SW480 (cell line): ENCODE measurements around the gene ZSCAN20.

Experiments used
- DNase-seq: peaks from one replicate; pipeline ENCODE4 v3.0.0-alpha.2; 2016; ENCODE audit warnings: low spot score

ZSCAN20 gene

DNA sequence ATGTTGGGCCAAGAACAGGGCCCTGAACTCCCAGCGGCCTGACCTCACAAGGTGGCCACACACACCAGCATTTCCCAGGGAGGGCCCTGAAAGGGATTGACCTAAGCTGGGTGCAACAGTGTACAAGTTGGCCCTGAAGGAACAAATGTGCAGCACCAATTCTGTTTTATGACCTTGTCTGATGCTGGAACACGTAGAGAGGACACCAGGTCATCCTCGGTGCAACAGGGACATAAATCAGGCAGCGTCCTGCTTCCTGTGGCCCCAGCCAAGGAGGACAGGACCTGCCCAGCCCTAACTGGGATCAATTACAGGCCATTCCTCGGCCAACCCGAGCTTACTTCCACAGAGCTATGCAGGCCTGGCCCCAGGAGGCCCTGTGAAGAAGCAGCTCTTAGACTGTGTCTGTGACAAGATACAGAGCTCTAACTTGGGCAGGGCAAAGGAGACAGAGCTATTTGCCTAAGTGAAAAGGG is 28.7 kb upstream of the ZSCAN20 start:
- no peak for DNase-seq

DNA sequence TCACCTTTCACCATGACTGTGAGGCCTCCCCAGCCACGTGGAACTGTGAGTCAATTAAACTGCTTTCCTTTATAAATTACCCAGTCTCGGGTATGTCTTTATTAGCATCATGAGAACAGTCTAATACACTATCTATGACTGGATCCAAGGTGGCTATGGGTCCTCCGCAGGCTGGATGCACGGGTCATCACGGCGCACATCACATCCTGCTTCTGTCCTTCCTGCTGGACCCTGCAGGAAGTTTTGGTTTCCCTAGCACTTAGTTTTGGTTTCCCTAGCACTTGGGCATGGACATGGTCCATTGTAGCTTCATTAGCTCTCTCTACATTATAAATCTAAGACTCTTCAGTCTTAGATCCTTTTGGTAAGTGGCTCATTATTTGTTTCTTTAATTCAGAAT is 27.3 kb upstream of the ZSCAN20 start:
- no peak for DNase-seq

DNA sequence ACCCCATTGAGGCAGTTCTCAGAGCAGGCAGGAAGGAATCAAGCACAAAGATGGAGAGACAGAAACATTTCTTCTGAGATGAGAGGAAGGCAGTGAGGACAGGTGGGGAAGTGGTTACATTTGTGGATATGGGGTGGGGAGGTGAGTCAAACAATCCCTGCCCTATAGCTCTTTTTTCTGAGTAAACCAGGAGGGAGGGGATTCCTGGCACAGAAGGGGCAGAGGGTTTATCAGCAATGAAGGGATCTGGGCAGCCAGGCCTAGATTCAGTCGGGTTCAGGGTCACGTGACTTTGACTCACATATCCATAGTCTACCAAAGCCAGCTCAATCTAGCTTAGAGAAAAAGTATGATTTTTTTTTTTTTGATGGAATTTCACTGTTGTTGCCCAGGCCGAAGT is 25.9 kb upstream of the ZSCAN20 start:
- no peak for DNase-seq

DNA sequence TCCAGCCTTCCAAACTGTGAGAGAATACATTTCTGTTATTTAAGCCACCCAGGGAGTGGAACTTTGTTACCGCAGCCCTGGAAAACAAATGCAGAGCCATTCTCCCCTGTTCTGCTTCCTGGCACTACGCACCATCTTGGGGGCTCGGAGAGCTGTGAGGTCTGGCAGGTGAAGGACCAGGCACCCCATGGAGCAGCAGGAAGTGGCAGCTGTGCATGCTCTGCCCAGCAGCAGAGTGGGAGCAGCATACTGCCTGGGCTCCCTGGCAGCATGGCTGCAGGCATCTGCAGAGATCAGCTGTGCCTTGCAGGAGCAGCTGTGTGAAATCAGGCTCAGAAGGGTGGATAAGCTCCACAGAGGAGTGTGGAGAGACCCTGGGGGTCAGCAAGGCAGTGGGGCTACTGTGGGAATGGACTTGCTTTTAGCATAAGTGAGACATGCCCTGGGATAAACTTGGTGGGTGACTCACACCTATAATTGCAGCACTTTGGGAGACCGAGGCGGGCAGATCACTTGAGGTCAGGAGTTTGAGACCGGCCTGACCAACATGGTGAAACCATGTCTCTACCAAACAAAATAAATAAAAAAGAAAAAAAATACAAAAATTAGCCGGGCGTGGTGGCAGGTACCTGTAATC is 17.7 kb upstream of the ZSCAN20 start:
- DNase-seq: no peak

DNA sequence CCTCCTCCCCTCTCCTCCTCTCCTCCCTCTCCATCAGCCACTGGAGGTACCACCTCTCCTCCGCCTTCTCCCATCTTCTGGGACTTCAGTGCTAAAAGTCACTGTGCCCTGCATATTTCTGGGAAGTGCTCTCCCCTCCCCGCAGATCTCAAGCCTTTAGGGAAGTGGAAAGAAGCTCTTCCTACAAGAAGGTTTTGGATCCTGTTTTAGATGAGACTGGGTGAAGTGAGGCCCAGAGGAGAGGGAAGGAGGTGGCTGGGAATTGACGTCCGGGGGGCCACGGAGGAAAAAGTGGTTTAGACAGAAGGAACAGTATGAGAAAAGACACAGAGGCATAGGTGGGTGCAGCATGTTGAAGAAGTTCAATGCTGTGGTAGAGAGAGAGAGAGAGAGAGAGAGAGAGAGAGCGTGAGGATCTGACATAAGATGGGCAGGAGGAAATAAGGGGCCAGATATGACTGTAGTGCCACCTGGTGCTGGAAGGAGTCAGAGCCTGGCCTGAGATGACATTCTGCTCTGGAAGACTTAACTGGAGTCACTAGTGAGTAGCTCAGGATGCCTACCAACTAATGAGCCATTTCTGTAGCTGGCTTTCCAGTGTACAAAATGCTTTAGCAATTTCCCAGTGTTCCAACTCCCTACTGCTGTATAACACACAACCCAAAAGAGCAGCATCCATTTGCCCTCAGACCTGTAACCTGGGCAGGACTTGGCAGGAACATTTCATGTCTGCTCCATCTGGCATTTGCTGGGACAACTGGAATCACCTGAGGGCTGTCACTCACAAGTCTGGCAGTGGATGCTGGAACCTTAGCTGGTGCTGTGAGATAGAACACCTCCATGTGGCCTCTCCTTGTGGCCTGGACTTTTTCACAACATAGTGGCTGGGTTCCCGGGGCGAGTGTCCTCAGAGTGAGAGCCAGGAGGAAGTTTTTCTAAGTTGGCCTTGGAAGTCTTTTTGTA is 16.6 kb upstream of the ZSCAN20 start:
- DNase-seq: peak; percentile 82

DNA sequence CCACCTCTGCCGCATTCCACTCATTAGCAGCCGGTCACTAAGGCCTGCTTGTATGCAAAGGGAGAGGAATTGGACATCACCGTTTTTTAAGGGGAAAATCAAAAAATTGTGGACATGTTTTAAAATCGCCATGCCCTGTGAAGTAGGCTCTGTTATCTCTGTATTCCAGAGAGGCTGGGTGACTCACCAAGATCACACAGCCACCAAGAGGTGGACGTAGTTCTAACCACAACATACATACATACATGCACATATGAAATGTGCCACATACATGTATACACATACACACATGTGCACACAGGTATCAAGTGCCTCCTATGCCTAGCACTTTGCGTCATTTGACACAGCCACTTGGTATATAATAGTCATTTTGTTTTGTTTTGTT is 16.0 kb upstream of the ZSCAN20 start:
- no peak for DNase-seq

DNA sequence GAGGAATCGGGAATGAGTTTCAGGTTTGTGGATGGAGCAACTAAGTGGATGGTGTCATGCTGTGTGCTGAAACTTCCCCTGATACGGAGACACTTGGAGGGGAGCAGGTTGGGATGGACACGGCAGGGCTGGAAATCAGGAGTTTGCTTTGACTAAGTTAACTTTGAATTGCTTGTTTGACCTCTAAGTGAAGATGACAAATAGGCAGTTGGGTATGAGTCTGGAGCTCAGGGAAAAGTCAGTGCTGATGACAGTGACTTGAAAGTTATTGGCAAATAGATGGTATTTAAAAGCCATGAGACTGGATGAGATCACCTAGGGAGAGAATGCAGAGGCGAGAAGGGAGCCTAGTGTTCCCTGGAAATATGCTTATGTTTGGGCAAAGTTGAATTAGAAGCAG is 12.8 kb upstream of the ZSCAN20 start:
- no peak for DNase-seq

DNA sequence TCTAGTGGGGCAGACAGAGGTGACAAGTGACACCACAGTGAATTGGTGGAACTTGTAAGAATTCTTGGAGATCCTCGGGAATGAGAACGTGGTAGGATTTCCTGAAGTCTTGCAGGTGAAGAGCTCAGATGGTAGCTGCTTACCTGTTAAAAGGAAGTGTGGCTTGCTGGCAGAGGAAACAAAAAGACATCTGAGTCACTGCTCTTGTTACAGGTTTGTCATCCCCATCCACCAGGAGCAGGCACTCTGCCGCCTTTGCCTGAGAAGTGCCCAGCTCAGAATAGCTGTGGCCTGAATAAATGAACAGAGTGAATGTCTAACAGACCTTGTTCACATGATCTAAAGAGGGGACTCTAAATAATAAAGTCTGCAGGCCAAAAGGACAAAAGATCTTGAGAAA is 12.3 kb upstream of the ZSCAN20 start:
- DNase-seq: no peak

DNA sequence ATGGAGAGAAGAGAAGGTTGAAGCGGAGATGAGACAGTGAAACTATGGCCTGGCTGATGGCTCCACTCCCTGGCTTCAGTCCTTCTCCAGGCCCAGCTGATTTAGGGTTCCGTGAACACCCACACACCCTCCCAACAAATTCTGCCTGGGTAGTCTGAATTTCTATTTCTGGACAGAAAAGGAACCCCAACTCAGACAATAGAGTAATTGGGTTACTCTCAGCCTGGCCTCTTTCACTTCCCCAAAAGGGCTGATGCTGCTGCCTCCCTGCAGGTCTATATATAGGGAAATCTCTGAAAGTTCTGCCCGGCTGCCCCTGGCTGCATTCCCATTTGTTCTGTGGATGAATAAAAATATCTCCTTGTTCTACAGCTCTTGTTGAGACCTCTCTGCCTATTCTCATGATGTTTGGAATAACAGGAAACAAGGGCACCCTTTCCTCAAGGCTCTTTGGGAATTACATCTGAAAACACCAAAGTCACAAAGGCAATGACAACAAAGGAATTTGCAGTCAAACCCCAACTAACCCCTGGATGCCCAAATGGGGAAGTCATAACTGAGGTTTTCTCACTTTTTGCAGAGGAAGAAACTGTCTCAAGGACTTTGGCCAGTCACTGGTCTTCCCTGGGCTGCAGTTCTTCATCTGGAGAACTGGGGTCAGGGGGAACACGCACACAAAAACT is 11.4 kb upstream of the ZSCAN20 start:
- DNase-seq: no peak

DNA sequence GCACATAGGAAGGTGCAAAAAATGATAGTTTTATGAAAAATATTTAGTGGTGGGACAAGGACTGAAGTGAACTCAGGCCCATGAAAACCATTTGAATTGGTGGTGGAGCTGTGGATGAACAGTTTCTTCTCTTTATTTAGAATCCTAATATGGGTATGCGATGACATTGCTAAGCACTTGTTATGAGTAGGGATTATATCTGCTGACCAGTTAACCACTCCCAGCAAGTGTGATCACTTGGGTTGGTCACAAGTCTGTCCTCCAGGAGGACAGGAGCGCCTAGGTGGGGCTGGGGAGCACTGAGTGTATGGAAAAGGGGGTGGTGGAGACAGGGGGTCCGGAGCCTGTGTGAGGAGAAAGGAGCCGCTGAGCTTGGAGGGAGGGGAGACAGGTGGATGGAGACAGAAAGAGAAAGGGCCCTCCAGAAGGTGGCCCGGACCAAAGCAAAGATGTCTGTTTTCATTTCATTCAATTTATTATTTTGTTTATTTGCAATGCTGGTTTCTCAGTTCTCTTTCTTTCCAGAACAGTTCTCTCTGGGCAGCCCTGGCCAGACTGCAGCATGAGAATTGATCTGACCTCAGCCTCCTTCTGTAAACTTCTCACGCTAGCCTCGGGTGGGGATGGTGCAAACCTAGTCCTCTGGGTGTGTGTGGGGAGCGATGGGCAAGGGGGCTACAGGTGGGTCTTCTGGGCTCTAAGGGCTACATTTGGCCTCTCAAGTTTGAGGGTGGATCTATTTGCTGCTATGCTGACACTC is 9.9 kb upstream of the ZSCAN20 start:
- DNase-seq: no peak

DNA sequence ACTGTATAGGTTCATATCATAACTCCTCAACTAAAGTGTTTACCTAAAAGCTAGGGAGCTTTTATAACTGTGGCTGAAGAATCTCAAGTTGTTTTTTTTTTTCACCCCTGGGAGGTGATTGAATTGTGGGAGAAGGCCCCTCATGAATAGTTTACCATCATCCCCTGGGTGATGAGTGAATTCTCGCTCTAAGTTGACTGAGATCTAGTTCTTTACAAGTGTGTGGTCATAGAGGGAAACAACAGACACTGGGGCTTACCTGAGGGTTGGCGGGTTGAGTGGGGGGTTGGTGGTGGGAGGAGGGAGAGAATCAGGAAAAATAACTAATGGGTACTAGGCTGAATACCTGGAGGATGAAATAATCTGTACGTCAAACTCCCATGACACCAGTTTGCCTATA is 7.9 kb upstream of the ZSCAN20 start:
- DNase-seq: no peak

DNA sequence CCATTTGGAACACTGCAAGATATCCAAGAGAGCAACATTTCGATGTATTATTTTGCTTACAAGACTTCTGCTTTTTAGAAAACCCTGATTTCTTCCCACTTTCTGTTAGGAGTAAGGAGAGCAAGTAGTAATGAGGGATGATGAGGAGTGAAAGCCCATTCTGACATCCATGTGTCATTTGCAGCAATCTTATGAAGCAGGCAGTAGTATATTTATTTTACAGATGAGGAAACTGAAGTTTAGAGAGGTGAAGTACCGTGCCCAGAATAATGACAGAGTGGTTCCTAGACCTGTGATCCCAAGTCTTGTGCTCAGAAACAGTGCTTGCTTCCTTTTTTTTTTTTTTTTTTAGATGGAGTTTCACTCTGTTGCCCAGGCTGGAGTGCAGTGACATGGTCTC is 7.1 kb upstream of the ZSCAN20 start:
- no peak for DNase-seq

DNA sequence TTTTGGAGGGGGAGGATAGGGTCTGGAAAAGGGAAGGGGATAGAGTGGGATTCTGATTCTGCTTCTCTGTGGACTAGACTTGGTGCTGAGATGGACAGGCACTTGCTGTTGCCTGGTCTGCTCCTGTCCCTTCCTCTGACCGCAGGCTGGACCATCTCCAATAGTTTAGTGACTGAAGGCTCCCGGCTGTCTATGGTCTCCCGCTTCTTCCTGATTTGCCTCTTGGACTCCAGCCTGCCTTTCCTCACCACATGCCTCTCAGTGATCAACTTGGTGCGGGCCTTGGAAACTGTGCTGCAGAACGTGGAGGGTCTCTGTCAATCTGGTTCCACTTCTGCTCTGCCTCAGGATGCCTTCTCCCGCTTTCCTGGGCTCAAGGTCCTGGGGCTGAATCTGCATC is 6.3 kb upstream of the ZSCAN20 start:
- no peak for DNase-seq

DNA sequence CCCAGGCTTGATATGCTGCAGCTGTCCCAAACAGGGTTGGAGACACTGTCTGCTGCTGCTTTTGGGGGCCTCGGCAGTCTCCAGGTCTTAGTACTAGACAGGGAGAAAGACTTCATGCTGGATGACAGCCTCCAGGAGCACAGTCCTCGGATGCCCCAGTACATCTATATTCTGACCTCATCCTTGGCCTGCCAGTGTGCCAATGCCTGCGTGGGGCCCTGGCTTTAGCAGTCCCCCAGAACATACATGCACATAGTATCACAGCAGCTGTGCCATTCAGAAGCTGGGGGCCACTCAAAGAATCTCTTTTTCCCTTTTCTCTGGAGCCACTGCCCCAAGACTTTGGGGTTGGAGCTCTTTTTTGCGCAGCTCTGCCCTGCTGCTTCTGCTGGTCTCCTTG is 4.4 kb upstream of the ZSCAN20 start:
- DNase-seq: no peak

DNA sequence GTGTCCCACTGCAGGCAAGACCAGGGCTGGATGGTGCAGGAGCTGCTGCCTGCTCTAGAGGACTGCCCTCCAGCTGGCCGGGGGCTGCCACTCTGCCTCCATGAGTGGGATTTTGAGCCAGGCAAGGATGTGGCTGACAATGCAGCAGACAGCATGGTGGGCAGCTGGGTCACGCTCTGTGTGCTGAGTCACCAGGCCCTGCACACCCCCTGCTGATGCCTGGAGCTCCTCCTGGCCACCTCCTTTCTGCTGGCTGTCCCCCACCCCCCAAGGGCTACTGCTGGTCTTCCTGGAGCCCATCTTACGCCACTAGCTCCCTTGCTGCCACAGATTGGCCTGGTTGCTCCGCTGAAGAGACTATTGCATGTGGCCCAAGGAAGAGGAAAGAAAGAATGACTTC is 3.9 kb upstream of the ZSCAN20 start:
- no peak for DNase-seq

DNA sequence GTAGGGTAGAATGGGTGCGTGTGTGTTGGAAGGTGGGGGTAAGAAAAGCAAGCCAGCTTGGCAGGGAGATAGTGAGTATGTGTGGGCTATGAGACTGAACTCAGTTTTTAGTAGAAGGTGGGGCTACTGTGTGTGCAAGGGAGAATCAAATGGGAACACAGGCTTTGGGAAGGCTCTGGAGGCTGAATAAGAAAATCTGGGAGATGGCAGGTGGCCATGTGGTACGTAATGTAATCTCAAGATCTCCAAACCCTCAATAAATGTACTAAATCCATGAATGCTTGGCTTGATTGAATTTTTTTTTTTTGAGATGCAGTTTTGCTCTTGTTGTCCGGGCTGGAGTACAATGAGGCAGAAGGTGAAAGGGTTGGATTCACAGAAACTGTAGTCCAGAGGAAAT is 3.5 kb upstream of the ZSCAN20 start:
- no peak for DNase-seq

DNA sequence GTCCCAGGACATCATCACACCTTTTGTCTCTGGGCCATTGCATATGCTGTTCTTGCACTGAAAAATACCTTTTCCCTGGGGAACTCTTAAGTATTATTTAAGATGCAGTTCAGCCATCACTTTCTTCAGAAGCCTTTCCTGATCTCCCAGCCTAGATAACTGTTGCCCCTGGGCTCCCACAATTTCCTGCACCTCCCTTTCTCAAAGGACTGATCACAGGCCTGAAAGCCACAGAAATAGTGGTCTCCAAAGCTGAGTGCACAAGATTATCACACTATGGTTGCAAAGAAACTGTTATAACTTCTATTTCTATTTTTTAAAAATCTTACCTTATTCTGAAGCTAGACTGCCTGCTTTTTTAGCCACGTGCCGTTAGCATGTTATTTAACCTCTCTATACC is 2.8 kb upstream of the ZSCAN20 start:
- no peak for DNase-seq

DNA sequence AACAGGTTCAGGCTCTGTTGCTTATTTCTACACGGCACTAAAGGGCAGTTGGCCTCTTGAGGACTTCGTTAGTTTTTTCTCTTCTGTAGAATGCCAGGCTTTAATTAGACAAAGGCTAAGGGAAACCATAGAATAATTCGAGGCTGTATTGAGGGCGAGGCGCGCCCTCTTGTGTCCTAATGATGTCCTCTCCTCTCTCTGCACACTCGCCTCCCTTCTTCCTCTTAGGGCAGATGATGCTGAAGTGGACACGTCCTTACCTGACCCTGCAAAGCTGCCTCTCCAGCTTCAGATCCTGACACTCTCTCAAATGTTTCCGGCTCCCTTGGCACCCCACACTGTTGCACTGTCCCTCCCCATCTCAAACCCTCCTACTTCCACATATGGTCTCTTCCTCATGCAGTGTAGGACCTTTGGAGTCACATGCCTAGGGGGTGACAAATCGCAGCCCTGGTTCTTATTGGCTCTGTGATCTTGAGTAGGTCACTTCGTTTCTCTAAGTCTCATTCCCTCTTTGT is 1.9 kb upstream of the ZSCAN20 start:
- peak; percentile 82 for DNase-seq

DNA sequence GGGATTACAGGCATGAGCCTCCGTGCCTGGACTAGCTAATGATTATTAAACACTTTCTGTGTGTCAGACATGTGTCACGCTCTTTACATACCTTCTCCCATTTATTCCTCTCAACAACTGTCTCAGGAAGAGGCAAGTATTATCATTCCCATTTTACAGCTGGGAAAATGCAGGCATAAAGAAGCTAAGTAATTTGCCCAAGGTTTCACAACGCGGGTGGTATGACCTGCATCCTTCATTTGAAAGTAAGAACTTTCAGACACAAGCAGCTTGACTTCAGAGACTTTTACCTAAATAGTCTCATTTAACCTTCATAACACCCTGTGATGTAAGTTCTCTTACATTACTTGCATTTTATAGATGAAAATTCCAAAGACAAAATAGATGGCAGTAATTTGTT is 1.0 kb upstream of the ZSCAN20 start:
- no peak for DNase-seq

DNA sequence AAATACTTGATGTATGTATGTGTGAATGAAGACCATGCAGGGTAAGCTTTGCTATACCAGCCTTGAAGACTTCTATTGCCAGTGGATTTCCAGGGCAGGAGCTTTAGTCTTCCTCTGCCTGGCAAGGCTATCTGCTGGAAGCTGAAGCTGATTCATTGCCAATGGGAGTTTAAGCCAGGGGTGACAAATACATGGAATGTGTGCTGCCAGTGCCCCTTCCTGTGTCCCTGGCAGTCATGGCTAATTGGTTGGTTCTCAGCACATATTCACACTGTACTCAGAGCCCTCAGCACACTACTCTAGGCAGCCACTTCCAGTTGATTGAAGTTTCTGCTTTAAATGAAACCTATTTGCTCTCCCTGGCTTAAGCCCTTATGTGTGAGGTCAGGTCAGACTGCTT is 1.5 kb downstream of the ZSCAN20 start:
- DNase-seq: no peak

DNA sequence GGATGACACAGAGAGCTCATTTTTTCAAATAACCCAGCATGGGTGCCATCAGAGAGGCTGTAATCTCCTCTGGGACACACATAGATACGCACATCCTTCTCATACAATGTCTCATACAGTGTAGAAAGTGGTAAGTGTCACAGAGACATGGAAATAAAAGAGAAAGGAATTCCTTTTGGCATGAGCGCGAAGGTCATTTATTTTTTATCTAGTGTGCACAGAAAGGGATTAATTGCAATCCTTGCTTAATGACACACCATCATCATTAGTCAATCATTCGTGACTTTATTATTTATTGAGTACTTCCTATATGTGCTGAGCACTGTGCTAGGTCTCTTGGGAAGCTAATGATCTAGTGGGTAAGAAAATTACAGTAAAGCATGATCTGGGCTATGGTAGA is 5.0 kb downstream of the ZSCAN20 start:
- DNase-seq: no peak

DNA sequence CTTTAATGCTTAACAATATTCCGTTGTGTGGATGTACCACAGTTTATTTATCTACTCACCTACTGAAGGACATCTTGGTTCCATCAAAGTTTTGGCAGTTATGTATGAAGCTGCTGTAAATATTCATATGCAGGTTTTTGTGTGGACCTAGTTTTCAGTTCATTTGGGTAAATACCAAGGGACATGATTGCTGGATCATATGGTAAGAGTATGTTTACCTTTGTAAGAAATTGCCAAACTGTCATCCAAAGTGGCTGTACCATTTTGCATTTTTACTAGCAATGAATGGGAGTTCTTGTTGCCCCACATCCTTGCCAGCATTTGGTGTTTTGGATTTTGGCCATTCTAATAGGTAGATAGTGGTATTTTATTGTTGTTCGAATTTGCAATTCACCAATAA is 10.0 kb downstream of the ZSCAN20 start:
- no peak for DNase-seq
